Measurements from ENCODE around the gene LZTS3. TPM values are rescaled to one million over a fixed set of nuclear protein-coding genes. Genes with fewer than 3 reads are reported as not detected.

LZTS3 gene
- total RNA-seq, 1 experiment from 2014 or later: 6.4 TPM

DNA sequence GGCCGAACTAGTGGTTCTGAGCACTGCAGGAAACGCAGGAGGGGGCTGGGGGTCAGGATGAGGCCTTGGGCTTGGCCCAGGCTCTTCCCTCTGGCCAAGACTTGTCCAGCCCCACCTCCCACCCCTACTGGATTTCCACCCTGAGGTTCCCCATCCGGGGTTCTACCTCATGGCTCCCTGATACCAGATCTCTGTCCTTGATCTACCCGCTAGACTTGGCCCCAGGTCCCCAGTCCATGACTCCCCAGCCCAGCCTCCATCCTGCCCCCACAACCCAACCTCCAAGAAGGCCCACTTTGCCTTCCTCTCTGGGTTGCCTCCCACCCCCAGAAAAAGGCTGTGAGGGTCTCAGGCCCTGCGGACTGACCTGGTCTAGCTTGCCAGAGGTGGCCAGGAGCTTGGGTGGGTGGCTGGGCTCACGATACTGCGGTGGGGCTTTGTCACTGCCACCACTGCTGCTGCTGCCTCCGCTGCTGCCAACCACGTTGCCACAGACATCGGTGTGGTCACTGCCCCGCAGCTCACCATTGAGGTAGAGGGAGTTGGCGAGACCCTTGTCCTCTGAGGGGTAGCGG, 6.9 kb downstream of the LZTS3 start:
- Histone ChIP-seq H3K27ac (ENCODE audit: low read length) (no peak overlapping the region), H3K4me3 (ENCODE audit: low read length) (no peak overlapping the region), H3K9ac (ENCODE audit: low read length) (no peak overlapping the region), H4K20me1 (ENCODE audit: low read length) (no peaks in the 10 kb centered on the region), H3K9me2 (replicated peaks; ENCODE audit: low read length) (no peaks in the 10 kb centered on the region), H3K4me2 (ENCODE audit: low read length) (no peak overlapping the region), H3K79me2 (ENCODE audit: low read length) (no peaks in the 10 kb centered on the region), H3K4me1 (ENCODE audit: insufficient read depth, low read length) (no peaks in the 10 kb centered on the region; the same call in 1 of the 2 replicates), H3K27me3 (ENCODE audit: low read length) (no peaks in the 10 kb centered on the region), H3K36me3 (ENCODE audit: low read depth, low read length) (no peaks in the 10 kb centered on the region), H3K9me3 (ENCODE audit: low read length) (no peaks in the 10 kb centered on the region), H2AFZ (ENCODE audit: low read length) (no peak overlapping the region), H3F3A (ENCODE audit: low read length, unreplicated experiment) (no peaks in the 10 kb centered on the region)
- TF ChIP-seq EZH2 (IDR thresholded peaks at IDR 0.05; ENCODE audit: low read length, unreplicated experiment) (no peak), EZH2phosphoT487 (IDR thresholded peaks at IDR 0.05; ENCODE audit: borderline replicate concordance, low read length) (no peak)
- TF ChIP-seq, protein P1, sequence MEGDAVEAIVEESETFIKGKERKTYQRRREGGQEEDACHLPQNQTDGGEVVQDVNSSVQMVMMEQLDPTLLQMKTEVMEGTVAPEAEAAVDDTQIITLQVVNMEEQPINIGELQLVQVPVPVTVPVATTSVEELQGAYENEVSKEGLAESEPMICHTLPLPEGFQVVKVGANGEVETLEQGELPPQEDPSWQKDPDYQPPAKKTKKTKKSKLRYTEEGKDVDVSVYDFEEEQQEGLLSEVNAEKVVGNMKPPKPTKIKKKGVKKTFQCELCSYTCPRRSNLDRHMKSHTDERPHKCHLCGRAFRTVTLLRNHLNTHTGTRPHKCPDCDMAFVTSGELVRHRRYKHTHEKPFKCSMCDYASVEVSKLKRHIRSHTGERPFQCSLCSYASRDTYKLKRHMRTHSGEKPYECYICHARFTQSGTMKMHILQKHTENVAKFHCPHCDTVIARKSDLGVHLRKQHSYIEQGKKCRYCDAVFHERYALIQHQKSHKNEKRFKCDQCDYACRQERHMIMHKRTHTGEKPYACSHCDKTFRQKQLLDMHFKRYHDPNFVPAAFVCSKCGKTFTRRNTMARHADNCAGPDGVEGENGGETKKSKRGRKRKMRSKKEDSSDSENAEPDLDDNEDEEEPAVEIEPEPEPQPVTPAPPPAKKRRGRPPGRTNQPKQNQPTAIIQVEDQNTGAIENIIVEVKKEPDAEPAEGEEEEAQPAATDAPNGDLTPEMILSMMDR (conservative IDR thresholded peaks at IDR 0.05; ENCODE audit: low read depth, low read length): no peak
- intact Hi-C loops (cut with micrococcal nuclease): no loop called here
- ChIA-PET POLR2A (ENCODE audit: unreplicated experiment) (no interaction called here), CTCF (no interaction called here)
- BruUV-seq (replicated peaks): no TSS peak
- ATAC-seq (no peak), DNase-seq (no peak)

GRCh38 chr20:3165473-3166337, 7.6 kb downstream of the LZTS3 start:
- Histone ChIP-seq H3K4me2 (ENCODE audit: low read length) (peak overlapping the region; percentile 79; the same call in 1 of the 2 replicates), H3K36me3 (ENCODE audit: low read depth, low read length) (no peaks in the 10 kb centered on the region), H3K4me1 (ENCODE audit: insufficient read depth, low read length) (no peaks in the 10 kb centered on the region; the same call in 1 of the 2 replicates), H3K79me2 (ENCODE audit: low read length) (no peaks in the 10 kb centered on the region), H4K20me1 (ENCODE audit: low read length) (no peaks in the 10 kb centered on the region), H3K9me2 (replicated peaks; ENCODE audit: low read length) (no peaks in the 10 kb centered on the region), H3K27ac (ENCODE audit: low read length) (no peak overlapping the region), H3K9ac (ENCODE audit: low read length) (no peak overlapping the region), H3K4me3 (ENCODE audit: low read length) (peak overlapping the region; percentile 57; the same call in 1 of the 2 replicates), H2AFZ (ENCODE audit: low read length) (peak overlapping the region; percentile 76), H3K9me3 (ENCODE audit: low read length) (no peaks in the 10 kb centered on the region), H3K27me3 (ENCODE audit: low read length) (no peaks in the 10 kb centered on the region), H3F3A (ENCODE audit: low read length, unreplicated experiment) (no peaks in the 10 kb centered on the region)
- peak; percentile 35 for DNase-seq
- no TSS peak for BruUV-seq (replicated peaks)
- ChIA-PET POLR2A (ENCODE audit: unreplicated experiment) (interaction anchor here (0.6 kb wide), 1 partner anchor 80 kb away, joined by 38 read pairs; no protein-coding TSS in a partner anchor), CTCF (no interaction called here)
- intact Hi-C loops (cut with micrococcal nuclease): no loop called here
- TF ChIP-seq, protein P1 (conservative IDR thresholded peaks at IDR 0.05; ENCODE audit: low read depth, low read length): no peak
- no peak for TF ChIP-seq EZH2 (IDR thresholded peaks at IDR 0.05; ENCODE audit: low read length, unreplicated experiment)
- no peak for TF ChIP-seq EZH2phosphoT487 (IDR thresholded peaks at IDR 0.05; ENCODE audit: borderline replicate concordance, low read length)
- ATAC-seq: peak; percentile 60
